ENCODE measurements around the gene MSANTD4. TPM values are rescaled to one million over a fixed set of nuclear protein-coding genes. Genes with fewer than 3 reads are reported as not detected.

The MSANTD4 gene
- total RNA-seq, 4 donors from 2014 or later: 11.9 to 26.2 (median 17.7) TPM

DNA sequence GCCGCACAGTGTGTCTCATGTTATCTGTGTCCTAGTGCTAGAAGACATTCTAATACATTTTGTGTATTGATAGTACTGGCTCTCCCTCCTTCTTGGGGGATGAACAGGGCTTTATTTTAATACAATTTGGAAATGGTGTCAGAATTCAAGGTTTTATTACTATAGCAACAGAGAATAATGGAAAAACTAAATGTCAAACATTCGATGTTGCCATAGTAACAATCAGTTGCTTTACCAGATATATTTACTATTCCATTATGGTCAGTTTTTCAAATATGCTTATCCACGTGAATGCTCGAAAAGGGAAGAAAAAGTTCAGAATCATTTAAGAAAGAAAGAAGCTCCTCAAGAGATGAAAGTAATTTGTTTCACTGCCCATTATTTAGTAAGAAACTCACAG is 8.6 kb upstream of the MSANTD4 start:
- TF ChIP-seq, protein P1, sequence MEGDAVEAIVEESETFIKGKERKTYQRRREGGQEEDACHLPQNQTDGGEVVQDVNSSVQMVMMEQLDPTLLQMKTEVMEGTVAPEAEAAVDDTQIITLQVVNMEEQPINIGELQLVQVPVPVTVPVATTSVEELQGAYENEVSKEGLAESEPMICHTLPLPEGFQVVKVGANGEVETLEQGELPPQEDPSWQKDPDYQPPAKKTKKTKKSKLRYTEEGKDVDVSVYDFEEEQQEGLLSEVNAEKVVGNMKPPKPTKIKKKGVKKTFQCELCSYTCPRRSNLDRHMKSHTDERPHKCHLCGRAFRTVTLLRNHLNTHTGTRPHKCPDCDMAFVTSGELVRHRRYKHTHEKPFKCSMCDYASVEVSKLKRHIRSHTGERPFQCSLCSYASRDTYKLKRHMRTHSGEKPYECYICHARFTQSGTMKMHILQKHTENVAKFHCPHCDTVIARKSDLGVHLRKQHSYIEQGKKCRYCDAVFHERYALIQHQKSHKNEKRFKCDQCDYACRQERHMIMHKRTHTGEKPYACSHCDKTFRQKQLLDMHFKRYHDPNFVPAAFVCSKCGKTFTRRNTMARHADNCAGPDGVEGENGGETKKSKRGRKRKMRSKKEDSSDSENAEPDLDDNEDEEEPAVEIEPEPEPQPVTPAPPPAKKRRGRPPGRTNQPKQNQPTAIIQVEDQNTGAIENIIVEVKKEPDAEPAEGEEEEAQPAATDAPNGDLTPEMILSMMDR (IDR thresholded peaks at IDR 0.05): no peak
- ATAC-seq (ENCODE audit: low FRiP score) (no peak), DNase-seq (ENCODE audit: low spot score) (no peak)

DNA sequence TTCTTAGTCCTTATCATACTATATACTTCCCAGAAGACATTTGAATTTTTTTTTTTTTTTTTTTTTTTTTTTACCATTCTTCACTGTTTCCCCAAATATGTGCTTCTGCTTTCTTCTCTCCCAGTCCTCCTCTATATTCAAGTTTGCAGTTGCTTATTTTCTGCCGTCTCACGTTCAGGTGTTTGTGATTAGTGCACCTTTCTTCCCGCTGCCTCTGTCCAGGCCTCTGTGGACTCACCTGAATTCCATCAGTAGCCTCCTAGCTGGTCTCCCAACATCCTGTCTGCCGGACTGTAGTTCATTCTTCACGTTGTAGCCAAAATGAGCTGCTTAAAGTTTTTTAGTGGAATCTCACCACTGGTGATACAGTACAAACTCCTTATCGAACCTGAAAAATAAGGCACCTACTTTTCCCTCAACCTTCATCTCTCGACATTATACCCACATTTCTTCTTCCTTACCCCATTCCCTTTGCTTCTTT is 795 bp upstream of the MSANTD4 start:
- ATAC-seq (ENCODE audit: low FRiP score): no peak
- TF ChIP-seq, protein P1 (IDR thresholded peaks at IDR 0.05): no peak

DNA sequence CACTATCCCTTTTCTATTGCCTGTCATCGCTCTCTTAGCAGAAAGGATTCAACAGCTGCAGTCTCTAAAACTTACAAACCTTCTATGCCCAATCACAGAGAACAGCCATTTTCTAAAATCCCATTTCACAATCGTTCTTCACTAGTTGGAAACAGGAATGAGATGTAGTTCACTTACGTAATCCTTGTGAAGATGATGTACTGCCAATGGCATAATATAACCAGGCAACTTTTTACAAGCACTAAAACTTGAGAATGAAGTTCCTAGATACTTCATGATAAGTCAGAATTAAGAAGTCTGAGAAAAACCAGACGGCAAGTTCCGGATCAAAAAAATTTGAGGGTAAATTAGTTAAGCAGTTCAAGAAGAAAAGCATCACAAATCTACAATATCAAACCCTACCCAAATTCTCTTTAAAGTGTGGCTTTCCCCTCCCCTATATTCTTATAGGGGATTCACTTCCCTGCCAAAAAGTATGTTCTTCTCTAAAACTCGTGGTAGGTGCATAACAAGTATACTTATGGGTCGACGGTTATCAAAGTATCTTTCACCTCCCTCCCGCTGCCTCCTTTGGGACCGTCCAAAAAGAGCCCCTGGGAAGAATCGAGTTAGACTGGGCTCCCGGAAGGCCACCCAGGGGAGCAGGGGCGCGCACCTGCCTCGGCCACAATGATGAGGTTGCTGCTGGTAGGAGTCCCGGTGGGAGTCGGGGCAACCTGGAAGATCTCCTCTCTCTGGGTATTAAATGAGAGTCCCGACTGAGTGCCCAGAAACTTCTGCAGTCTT is 666 bp downstream of the MSANTD4 start:
- DNase-seq (ENCODE audit: low spot score): no peak
- peak; percentile 18 for ATAC-seq (ENCODE audit: low FRiP score)
- TF ChIP-seq, protein P1 (IDR thresholded peaks at IDR 0.05): no peak

More for the DNA sequence above, 795 bp upstream of the MSANTD4 start:
- DNase-seq (ENCODE audit: low spot score): no peak

DNA sequence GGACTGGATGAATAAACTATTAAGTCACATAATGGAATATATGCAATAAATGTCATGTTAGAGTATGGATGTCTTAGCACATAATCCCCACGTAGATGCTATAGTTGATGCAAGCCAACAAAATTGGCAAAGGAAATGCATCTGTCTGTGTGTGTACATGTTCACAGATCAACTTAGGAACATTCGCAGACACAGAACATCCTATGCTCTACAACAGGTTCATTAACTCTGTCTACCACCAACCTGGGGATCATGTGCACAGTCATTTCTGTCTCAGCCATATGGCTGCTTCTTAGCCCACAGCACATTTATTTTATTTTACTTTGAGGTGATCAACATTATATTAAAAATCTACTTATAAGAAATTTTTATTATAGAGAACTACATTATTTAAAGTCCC is 4.9 kb downstream of the MSANTD4 start:
- TF ChIP-seq, protein P1 (IDR thresholded peaks at IDR 0.05): no peak
- ATAC-seq (ENCODE audit: low FRiP score): no peak
- DNase-seq (ENCODE audit: low spot score): no peak

DNA sequence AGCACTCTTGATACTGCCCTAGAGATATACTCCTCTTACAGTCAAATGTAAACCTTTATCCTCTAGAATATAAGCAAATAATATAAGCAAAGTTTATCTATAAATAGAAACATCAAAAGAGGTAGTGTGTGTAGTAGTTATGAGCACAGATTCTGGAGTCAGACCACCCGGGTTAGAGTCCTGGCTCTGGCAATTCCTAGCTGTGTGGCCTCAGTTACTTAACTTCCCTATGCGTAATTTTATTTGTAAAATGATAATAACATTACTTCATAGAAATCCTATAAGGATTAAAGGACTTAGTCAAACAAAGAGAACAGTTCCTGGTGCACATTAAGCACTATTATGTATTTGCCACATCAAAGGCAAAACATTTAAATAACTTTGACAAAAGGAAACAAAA is 7.0 kb downstream of the MSANTD4 start:
- ATAC-seq (ENCODE audit: low FRiP score): no peak
- no peak for DNase-seq (ENCODE audit: low spot score)
- TF ChIP-seq, protein P1 (IDR thresholded peaks at IDR 0.05): no peak

DNA sequence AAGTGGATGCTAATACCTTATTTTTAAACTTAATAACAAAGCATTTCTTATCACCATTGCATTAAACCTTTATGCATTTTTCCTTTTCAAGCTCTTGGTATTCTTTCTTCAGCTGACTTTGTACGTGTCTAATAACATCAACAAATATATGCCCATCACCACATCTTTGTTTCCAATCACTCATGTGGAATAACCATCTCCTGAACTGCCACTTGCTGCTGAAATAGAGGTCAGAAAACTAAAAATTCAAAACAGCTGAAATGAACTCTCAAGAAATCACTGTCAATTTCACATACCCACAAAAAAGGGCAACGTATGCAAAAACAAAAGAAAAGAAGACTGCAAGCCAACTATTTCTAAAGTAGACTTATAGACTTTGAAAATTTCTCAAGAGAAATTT is 7.4 kb downstream of the MSANTD4 start:
- TF ChIP-seq, protein P1 (IDR thresholded peaks at IDR 0.05): no peak
- ATAC-seq (ENCODE audit: low FRiP score) (no peak), DNase-seq (ENCODE audit: low spot score) (no peak)

DNA sequence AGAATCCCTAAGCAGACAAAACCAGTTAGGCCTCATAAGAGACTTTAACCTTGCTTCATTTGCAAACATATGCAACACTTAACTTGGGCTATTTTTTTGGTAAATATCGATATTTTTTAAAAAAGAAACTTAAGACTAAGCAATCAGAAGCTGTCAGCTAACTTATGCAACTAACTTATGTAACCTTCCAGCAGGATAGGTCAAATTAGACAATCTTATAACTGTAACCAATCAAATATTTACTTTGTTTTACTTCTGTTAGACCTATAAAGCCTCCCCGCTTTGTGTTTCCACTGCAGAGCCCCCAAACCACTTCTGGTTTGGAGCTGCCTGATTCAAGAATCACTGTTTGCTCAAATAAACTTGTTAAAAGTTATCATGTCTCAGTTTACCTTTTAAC is 8.0 kb downstream of the MSANTD4 start:
- DNase-seq (ENCODE audit: low spot score): no peak
- TF ChIP-seq, protein P1 (IDR thresholded peaks at IDR 0.05): no peak

More for the DNA sequence above, 8.0 kb downstream of the MSANTD4 start:
- no peak for ATAC-seq (ENCODE audit: low FRiP score)

Data from omental fat pad (tissue), 4 donors.